Karpas-422 (cell line): ENCODE measurements around the gene PKHD1. TPM values are rescaled to one million over a fixed set of nuclear protein-coding genes. Genes with fewer than 3 reads are reported as not detected.

ENCODE experiments used
- DNase-seq: peaks from one replicate; pipeline ENCODE4 v3.0.0-alpha.2; 2015
- H2AFZ ChIP-seq: fragments of 200-600 bp; sonication (generic); 2 replicates; pipeline ENCODE4 v1.6.1; 2014; ENCODE audit warnings: antibody characterized with exemption, low read length, mixed read lengths
- H3K27ac ChIP-seq: fragments of 200-600 bp; sonication (generic); 2 replicates; pipeline ENCODE4 v1.5.1; 2014; ENCODE audit warnings: mild to moderate bottlenecking, low read length, moderate library complexity
- H3K27me3 ChIP-seq: fragments of 200-600 bp; sonication (generic); 2 replicates; pipeline ENCODE4 v1.6.1; 2014; ENCODE audit warnings: low read length, mixed read lengths
- H3K36me3 ChIP-seq: fragments of 200-600 bp; sonication (generic); 2 replicates; pipeline ENCODE4 v1.6.1; 2014; ENCODE audit warnings: low read length, mixed read lengths; ENCODE audit not compliant: insufficient read depth
- H3K4me1 ChIP-seq: fragments of 200-600 bp; sonication (generic); 2 replicates; pipeline ENCODE4 v1.6.1; 2014; ENCODE audit warnings: mild to moderate bottlenecking, low read length, mixed read lengths
- H3K4me2 ChIP-seq: fragments of 200-600 bp; sonication (generic); 2 replicates; pipeline ENCODE4 v1.6.1; 2014; ENCODE audit warnings: low read length, low read depth, mild to moderate bottlenecking; ENCODE audit not compliant: poor library complexity, severe bottlenecking
- H3K4me3 ChIP-seq: fragments of 200-600 bp; sonication (generic); 2 replicates; pipeline ENCODE4 v1.5.1; 2014; ENCODE audit warnings: mild to moderate bottlenecking, antibody characterized with exemption, low read length, mixed read lengths
- H3K79me2 ChIP-seq: fragments of 200-600 bp; sonication (generic); 2 replicates; pipeline ENCODE4 v1.6.1; 2014; ENCODE audit warnings: mild to moderate bottlenecking, low read length, mixed read lengths
- H3K9ac ChIP-seq: fragments of 200-600 bp; sonication (generic); 2 replicates; pipeline ENCODE4 v1.6.0; 2014; ENCODE audit warnings: low read length
- H3K9me2 ChIP-seq: fragments of 200-600 bp; sonication (generic), shearing (Covaris generic); replicated peaks from 2 replicates; pipeline ENCODE4 v1.6.0; 2014; ENCODE audit warnings: mild to moderate bottlenecking, low read length, moderate library complexity; ENCODE audit not compliant: insufficient read depth
- H3K9me3 ChIP-seq: fragments of 300-700, 200-600 bp; sonication (generic); 2 replicates; pipeline ENCODE4 v1.6.1; 2014; ENCODE audit warnings: low read length, mixed read lengths
- H4K20me1 ChIP-seq: fragments of 200-600 bp; sonication (generic); 2 replicates; pipeline ENCODE4 v1.6.1; 2014; ENCODE audit warnings: mild to moderate bottlenecking, antibody characterized with exemption, low read length, low read depth; ENCODE audit not compliant: insufficient read depth
- total RNA-seq: library from RNA; depleted of rRNA; stranded (reverse); fragments of >200 nt; shearing (Covaris generic); gene quantifications from 2 replicates; pipeline ENCODE4 v1.2.3, GENCODE V29; 2014; ENCODE audit warnings: low replicate concordance

The PKHD1 gene
- total RNA-seq, 1 experiment from 2014 or later = 0.11 TPM

- H3K4me2 ChIP-seq = no peak overlapping the region
- no peak overlapping the region for H3K4me3 ChIP-seq
- DNase-seq = peak; percentile 58
- H3K79me2 ChIP-seq = no peaks in the 10 kb centered on the region
- no peaks in the 10 kb centered on the region for H3K27me3 ChIP-seq
- no peak overlapping the region for H3K9ac ChIP-seq
- no peak overlapping the region for H3K27ac ChIP-seq
- H3K9me3 ChIP-seq = no peaks in the 10 kb centered on the region
- no peaks in the 10 kb centered on the region for H3K36me3 ChIP-seq
- H3K9me2 ChIP-seq = no peaks in the 10 kb centered on the region
- H4K20me1 ChIP-seq = no peaks in the 10 kb centered on the region
- H3K4me1 ChIP-seq = no peaks in the 10 kb centered on the region
- H2AFZ ChIP-seq = no peak overlapping the region
Measured at GRCh38 chr6:52098721-52099120, 11.3 kb upstream of the PKHD1 start.

- Histone ChIP-seq H3K27ac (no peak overlapping the region), H4K20me1 (no peaks in the 10 kb centered on the region), H3K4me1 (no peaks in the 10 kb centered on the region), H3K36me3 (no peaks in the 10 kb centered on the region), H3K9me3 (no peaks in the 10 kb centered on the region), H2AFZ (no peak overlapping the region), H3K79me2 (no peaks in the 10 kb centered on the region), H3K4me3 (no peak overlapping the region), H3K4me2 (no peak overlapping the region), H3K9me2 (no peaks in the 10 kb centered on the region), H3K9ac (no peak overlapping the region), H3K27me3 (no peaks in the 10 kb centered on the region)
- no peak for DNase-seq
Measured at GRCh38 chr6:52089758-52090348, 2.4 kb upstream of the PKHD1 start.

DNA sequence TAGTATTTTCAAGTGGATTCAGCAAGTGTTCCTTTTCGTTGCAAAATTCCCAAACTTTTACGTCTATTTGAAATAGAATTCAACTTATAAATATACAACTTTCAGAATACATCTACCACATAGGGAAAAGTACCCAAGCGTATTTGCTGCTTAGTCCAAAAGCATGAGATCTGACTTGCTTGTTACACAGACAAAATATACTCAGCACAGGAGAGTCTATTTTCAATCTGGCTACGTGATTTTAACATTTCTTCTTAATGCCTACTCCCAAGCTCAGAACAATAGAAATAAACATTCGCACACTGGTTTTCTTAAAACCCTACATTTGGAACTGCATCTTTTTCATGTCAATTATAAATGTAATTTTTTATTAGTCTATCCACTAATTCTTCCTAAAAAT lies 672 bp downstream of the PKHD1 start:
- DNase-seq = no peak
- H3K27me3 ChIP-seq = no peaks in the 10 kb centered on the region
- no peaks in the 10 kb centered on the region for H3K9me3 ChIP-seq
- H3K4me1 ChIP-seq = no peaks in the 10 kb centered on the region
- no peak overlapping the region for H3K4me2 ChIP-seq
- no peaks in the 10 kb centered on the region for H3K9me2 ChIP-seq
- no peak overlapping the region for H3K4me3 ChIP-seq
- no peaks in the 10 kb centered on the region for H3K79me2 ChIP-seq
- H2AFZ ChIP-seq = no peak overlapping the region; the same call in 1 of the 2 replicates
- no peaks in the 10 kb centered on the region for H4K20me1 ChIP-seq
- no peak overlapping the region for H3K27ac ChIP-seq
- no peak overlapping the region for H3K9ac ChIP-seq
- no peaks in the 10 kb centered on the region for H3K36me3 ChIP-seq

DNA sequence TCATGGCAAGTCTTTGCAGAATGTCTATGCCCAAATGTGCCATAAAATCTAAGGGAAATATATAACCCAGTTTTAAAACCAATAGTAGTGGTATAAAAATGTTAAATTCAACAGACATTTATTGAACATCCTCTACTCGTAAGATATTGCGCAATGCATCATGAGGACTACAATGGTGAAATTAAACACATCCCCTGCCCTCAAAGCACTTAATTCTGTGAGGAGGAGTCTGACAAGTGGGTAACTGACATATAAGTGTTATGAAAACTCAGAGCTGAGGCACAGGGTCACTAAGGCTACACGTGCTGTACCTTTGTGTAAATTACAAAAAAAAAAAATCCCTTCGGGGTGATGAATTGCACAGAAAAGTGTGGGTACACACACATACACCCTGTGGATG lies 6.2 kb downstream of the PKHD1 start:
- no peaks in the 10 kb centered on the region for H3K36me3 ChIP-seq
- no peak overlapping the region for H3K4me3 ChIP-seq
- no peaks in the 10 kb centered on the region for H3K27me3 ChIP-seq
- no peak overlapping the region for H3K27ac ChIP-seq
- no peaks in the 10 kb centered on the region for H4K20me1 ChIP-seq
- H3K9ac ChIP-seq = no peak overlapping the region
- no peaks in the 10 kb centered on the region for H3K9me3 ChIP-seq
- H3K9me2 ChIP-seq = no peaks in the 10 kb centered on the region
- no peak for DNase-seq
- no peaks in the 10 kb centered on the region for H3K4me1 ChIP-seq
- no peaks in the 10 kb centered on the region for H3K79me2 ChIP-seq
- H2AFZ ChIP-seq = no peak overlapping the region
- H3K4me2 ChIP-seq = no peak overlapping the region

GRCh38 chr6:52077961-52078625 lies 9.3 kb downstream of the PKHD1 start:
- Histone ChIP-seq H3K36me3 (no peaks in the 10 kb centered on the region), H3K4me3 (no peak overlapping the region), H4K20me1 (no peaks in the 10 kb centered on the region), H3K9me2 (no peaks in the 10 kb centered on the region), H3K9ac (no peak overlapping the region), H2AFZ (no peak overlapping the region), H3K27ac (no peak overlapping the region), H3K79me2 (no peaks in the 10 kb centered on the region), H3K4me1 (no peaks in the 10 kb centered on the region), H3K4me2 (no peak overlapping the region), H3K27me3 (no peaks in the 10 kb centered on the region), H3K9me3 (no peaks in the 10 kb centered on the region)
- DNase-seq = no peak

DNA sequence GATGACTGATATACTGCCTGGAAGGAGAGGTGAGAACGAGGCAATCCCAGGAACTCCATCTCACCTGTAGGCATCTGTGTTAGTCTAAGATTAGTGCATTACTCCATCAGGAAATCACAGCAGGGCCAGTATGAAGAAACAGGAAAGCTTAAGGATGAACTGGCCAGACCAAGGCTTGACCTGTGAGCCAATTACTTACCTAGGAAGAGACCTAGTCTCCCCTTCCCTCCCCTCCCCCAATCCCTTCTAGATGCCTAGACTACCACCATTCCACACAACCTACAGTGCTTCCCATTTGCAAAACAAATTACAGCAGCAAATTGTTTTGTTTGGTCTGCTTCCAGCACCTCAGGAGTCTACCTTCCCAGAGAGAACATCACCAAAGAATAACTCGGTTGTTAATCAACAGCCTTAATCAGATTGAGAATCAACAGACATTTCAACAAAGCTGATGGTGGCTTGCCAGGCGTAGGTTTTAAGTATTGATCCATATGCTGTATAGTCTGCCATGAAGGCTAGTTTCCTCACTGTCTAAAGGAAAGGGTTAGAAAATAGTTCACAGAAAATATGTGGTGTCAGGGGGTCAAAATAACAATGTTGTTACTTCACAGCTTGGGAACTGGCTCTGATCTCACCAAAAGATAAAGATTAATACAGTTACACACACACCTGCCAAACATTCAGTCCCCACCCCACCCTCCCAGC lies 10.1 kb downstream of the PKHD1 start:
- Histone ChIP-seq H3K9ac (no peak overlapping the region), H4K20me1 (no peaks in the 10 kb centered on the region), H2AFZ (no peak overlapping the region), H3K4me1 (no peaks in the 10 kb centered on the region), H3K36me3 (no peaks in the 10 kb centered on the region), H3K27ac (no peak overlapping the region), H3K27me3 (no peaks in the 10 kb centered on the region), H3K4me2 (no peak overlapping the region), H3K9me2 (no peaks in the 10 kb centered on the region), H3K79me2 (no peaks in the 10 kb centered on the region), H3K4me3 (no peak overlapping the region), H3K9me3 (no peaks in the 10 kb centered on the region)
- no peak for DNase-seq

DNA sequence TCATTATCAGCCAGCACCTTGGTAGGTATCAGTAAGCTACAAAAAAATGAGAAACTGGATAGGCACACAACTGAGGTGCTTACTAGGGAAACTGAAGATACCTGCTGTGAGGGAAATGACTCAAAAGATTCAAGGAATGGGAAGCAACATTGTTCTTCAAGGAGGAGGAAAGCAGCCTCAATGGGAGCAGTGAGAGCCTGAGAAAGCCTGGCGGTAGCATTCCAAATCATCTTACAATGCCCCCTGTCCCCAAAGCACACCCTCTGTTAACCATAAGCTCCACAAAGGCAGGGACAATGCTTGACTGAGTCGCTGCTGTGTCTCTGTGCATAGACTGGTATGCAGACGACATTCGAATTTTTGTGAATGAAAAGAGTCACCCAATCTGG lies 10.6 kb downstream of the PKHD1 start:
- Histone ChIP-seq H3K36me3 (no peaks in the 10 kb centered on the region), H3K9me2 (no peaks in the 10 kb centered on the region), H3K4me1 (no peaks in the 10 kb centered on the region), H3K27me3 (no peaks in the 10 kb centered on the region), H3K9me3 (no peaks in the 10 kb centered on the region), H2AFZ (no peak overlapping the region), H3K79me2 (no peaks in the 10 kb centered on the region), H3K4me2 (no peak overlapping the region), H3K27ac (no peak overlapping the region), H3K4me3 (no peak overlapping the region), H4K20me1 (no peaks in the 10 kb centered on the region), H3K9ac (no peak overlapping the region)
- peak; percentile 17 for DNase-seq

- Histone ChIP-seq H3K9ac (no peak overlapping the region), H3K9me3 (no peaks in the 10 kb centered on the region), H3K27me3 (no peaks in the 10 kb centered on the region), H3K79me2 (no peaks in the 10 kb centered on the region), H2AFZ (no peak overlapping the region), H3K4me3 (no peak overlapping the region), H3K4me2 (no peak overlapping the region), H4K20me1 (no peaks in the 10 kb centered on the region), H3K36me3 (no peaks in the 10 kb centered on the region), H3K9me2 (no peaks in the 10 kb centered on the region), H3K4me1 (no peaks in the 10 kb centered on the region), H3K27ac (no peak overlapping the region)
- no peak for DNase-seq
Measured at GRCh38 chr6:52074716-52075115, 12.7 kb downstream of the PKHD1 start.
